MCF 10A (cell line): ENCODE measurements around the gene NCAM1. TPM values are rescaled to one million over a fixed set of nuclear protein-coding genes. Genes with fewer than 3 reads are reported as not detected.

Experiments
- BruUV-seq: library from RNA; stranded (reverse); fragments of 400-500 nt; replicated peaks from 2 replicates; lab custom pipeline; 2021; lab: Mats Ljungman, UMichigan
- CTCF ChIA-PET: fragments of 300-600 bp; sonication (Branson Sonifier 250); formaldehyde crosslinking; extraction: SDS; loops from one replicate; lab custom pipeline; 2021; ENCODE audit warnings: antibody characterized with exemption, inconsistent platforms; lab: Yijun Ruan, JAX
- POLR2A ChIA-PET: fragments of 300-600, 350-650 bp; sonication (Branson Sonifier 250); formaldehyde crosslinking; extraction: SDS; loops from one replicate; lab custom pipeline; 2020; ENCODE audit warnings: antibody characterized with exemption, inconsistent platforms; lab: Yijun Ruan, JAX
- DNase-seq: peaks from one replicate; pipeline ENCODE4 v3.0.0-alpha.2; 2018; ENCODE audit not compliant: unreplicated experiment
- H3K27ac Mint-ChIP-seq: one replicate; pipeline ENCODE4 v1.8.0; 2022; ENCODE audit warnings: mild to moderate bottlenecking, low read depth, mixed read lengths; ENCODE audit not compliant: unreplicated experiment
- H3K27me3 Mint-ChIP-seq: one replicate; pipeline ENCODE4 v1.8.0; 2022; ENCODE audit warnings: mixed read lengths; ENCODE audit not compliant: insufficient read depth, unreplicated experiment
- H3K36me3 Mint-ChIP-seq: one replicate; pipeline ENCODE4 v1.8.0; 2022; ENCODE audit warnings: mild to moderate bottlenecking, moderate library complexity, mixed read lengths; ENCODE audit not compliant: insufficient read depth, unreplicated experiment
- H3K4me1 Mint-ChIP-seq: one replicate; pipeline ENCODE4 v1.8.0; 2022; ENCODE audit warnings: mixed read lengths; ENCODE audit not compliant: insufficient read depth, unreplicated experiment
- H3K4me3 Mint-ChIP-seq: one replicate; pipeline ENCODE4 v1.8.0; 2022; ENCODE audit warnings: mild to moderate bottlenecking, moderate library complexity, mixed read lengths; ENCODE audit not compliant: unreplicated experiment
- H3K9me3 Mint-ChIP-seq: one replicate; pipeline ENCODE4 v1.8.0; 2022; ENCODE audit warnings: mixed read lengths; ENCODE audit not compliant: unreplicated experiment
- CTCF ChIP-seq: fragments of 200-600 bp; IDR thresholded peaks from one replicate; pipeline ENCODE4 v1.8.0; 2022; ENCODE audit warnings: antibody characterized with exemption, mild to moderate bottlenecking; ENCODE audit not compliant: unreplicated experiment
- intact Hi-C: fragments of 100-400 bp; cut with micrococcal nuclease; formaldehyde crosslinking; loops from 2 replicates; pipeline ENCODE4 v1.14.1; 2022
- total RNA-seq: library from RNA; stranded (reverse); gene quantifications from 2 replicates; pipeline ENCODE4 v1.2.3, GENCODE V29; 2022

The NCAM1 gene
- total RNA-seq, 1 experiment from 2014 or later = 0.19 TPM

- DNase-seq = no peak
- no peak for TF ChIP-seq CTCF
- Mint-ChIP-seq H3K4me3 (no peak overlapping the region), H3K9me3 (no peaks in the 10 kb centered on the region), H3K4me1 (no peaks in the 10 kb centered on the region), H3K36me3 (no peaks in the 10 kb centered on the region), H3K27ac (no peak overlapping the region), H3K27me3 (peaks cover 33% of the 10 kb centered on the region)
- intact Hi-C loops = no loop called here
- CTCF ChIA-PET = interaction anchor here (0.7 to 0.9 kb wide), 2 partner anchors 13 to 23 kb away, joined by 3 read pairs; no protein-coding TSS in a partner anchor
- POLR2A ChIA-PET = no interaction called here
- no TSS peak for BruUV-seq
These were observed 279.2 kb downstream of the NCAM1 start for GRCh38 chr11:113240389-113240788.

GRCh38 chr11:113240790-113241635 is 279.8 kb downstream of the NCAM1 start:
- DNase-seq = no peak
- ChIA-PET CTCF (interaction anchor here (0.7 to 0.9 kb wide), 2 partner anchors 13 to 22 kb away, joined by 3 read pairs; no protein-coding TSS in a partner anchor), POLR2A (interaction anchor here (0.7 kb wide), 1 partner anchor 959 kb away, joined by 4 read pairs; no protein-coding TSS in a partner anchor)
- intact Hi-C loops = no loop called here
- no peak for TF ChIP-seq CTCF
- Mint-ChIP-seq H3K4me1 (no peaks in the 10 kb centered on the region), H3K36me3 (no peaks in the 10 kb centered on the region), H3K27me3 (peaks cover 35% of the 10 kb centered on the region), H3K9me3 (no peaks in the 10 kb centered on the region), H3K4me3 (no peak overlapping the region), H3K27ac (no peak overlapping the region)
- BruUV-seq = no TSS peak

GRCh38 chr11:113241636-113242054 is 280.4 kb downstream of the NCAM1 start:
- Mint-ChIP-seq H3K4me3 (no peak overlapping the region), H3K4me1 (no peaks in the 10 kb centered on the region), H3K27me3 (peaks cover 41% of the 10 kb centered on the region), H3K9me3 (no peaks in the 10 kb centered on the region), H3K36me3 (no peaks in the 10 kb centered on the region), H3K27ac (no peak overlapping the region)
- TF ChIP-seq CTCF = no peak
- CTCF ChIA-PET = interaction anchor here (0.5 kb wide), 1 partner anchor 658 kb away, joined by 3 read pairs; no protein-coding TSS in a partner anchor
- no TSS peak for BruUV-seq
- POLR2A ChIA-PET = interaction anchor here (0.7 kb wide), 1 partner anchor 960 kb away, joined by 4 read pairs; no protein-coding TSS in a partner anchor
- no peak for DNase-seq
- intact Hi-C loops = no loop called here

GRCh38 chr11:113242060-113242459 is 280.8 kb downstream of the NCAM1 start:
- DNase-seq = no peak
- H3K4me3 Mint-ChIP-seq = no peak overlapping the region
- no peaks in the 10 kb centered on the region for H3K4me1 Mint-ChIP-seq
- H3K27me3 Mint-ChIP-seq = peaks cover 41% of the 10 kb centered on the region
- no peaks in the 10 kb centered on the region for H3K36me3 Mint-ChIP-seq
- no peak for TF ChIP-seq CTCF
- ChIA-PET POLR2A (interaction anchor here (0.7 kb wide), 1 partner anchor 961 kb away, joined by 4 read pairs; no protein-coding TSS in a partner anchor), CTCF (interaction anchor here (0.5 kb wide), 1 partner anchor 658 kb away, joined by 3 read pairs; no protein-coding TSS in a partner anchor)
- no TSS peak for BruUV-seq
- no peak overlapping the region for H3K27ac Mint-ChIP-seq
- H3K9me3 Mint-ChIP-seq = no peaks in the 10 kb centered on the region
- intact Hi-C loops = no loop called here
